Type B pancreatic cell (in vitro differentiated cells): ENCODE measurements around the gene NBEA. TPM values are rescaled to one million over a fixed set of nuclear protein-coding genes. Genes with fewer than 3 reads are reported as not detected.

Experiments
- DNase-seq: peaks from one replicate; pipeline ENCODE4 v3.0.0; 2021; ENCODE audit warnings: mixed read lengths; ENCODE audit not compliant: unreplicated experiment; ENCODE audit errors: extremely low spot score
- H3K27ac Mint-ChIP-seq: 2 replicates; pipeline ENCODE4 v1.8.0; 2021; ENCODE audit warnings: mild to moderate bottlenecking, mixed read lengths
- H3K27me3 Mint-ChIP-seq: 2 replicates; pipeline ENCODE4 v1.8.0; 2021; ENCODE audit warnings: mixed read lengths
- H3K36me3 Mint-ChIP-seq: 2 replicates; pipeline ENCODE4 v1.8.0; 2021; ENCODE audit warnings: mixed read lengths
- H3K4me1 Mint-ChIP-seq: one replicate; pipeline ENCODE4 v1.8.0; 2021; ENCODE audit warnings: mixed read lengths; ENCODE audit not compliant: unreplicated experiment
- H3K4me3 Mint-ChIP-seq: 2 replicates; pipeline ENCODE4 v1.8.0; 2021; ENCODE audit warnings: mild to moderate bottlenecking, mixed read lengths
- H3K9me3 Mint-ChIP-seq: 2 replicates; pipeline ENCODE4 v1.8.0; 2021; ENCODE audit warnings: mixed read lengths
- CTCF ChIP-seq: fragments of 200-600 bp; sonication (generic); conservative IDR thresholded peaks from 2 replicates; pipeline ENCODE4 v1.5.0; 2021; ENCODE audit warnings: antibody characterized with exemption, mild to moderate bottlenecking
- total RNA-seq: library from RNA; stranded (reverse); gene quantifications from 2 replicates; pipeline ENCODE4 v1.2.1, GENCODE V29; 2021; ENCODE audit warnings: low replicate concordance

Gene NBEA
- total RNA-seq, 1 donor from 2014 or later, result 20.8 TPM

GRCh38 chr13:35554972-35555623 lies 613.0 kb downstream of the NBEA start:
- Mint-ChIP-seq H3K9me3 (no peaks in the 10 kb centered on the region), H3K27me3 (no peaks in the 10 kb centered on the region), H3K36me3 (no peaks in the 10 kb centered on the region), H3K4me1 (peaks cover 4% of the 10 kb centered on the region), H3K27ac (no peak overlapping the region), H3K4me3 (no peak overlapping the region)
- DNase-seq, result no peak
- no peak for TF ChIP-seq CTCF

GRCh38 chr13:35557475-35557874 lies 615.4 kb downstream of the NBEA start:
- DNase-seq, result no peak
- Mint-ChIP-seq H3K27ac (no peak overlapping the region), H3K36me3 (no peaks in the 10 kb centered on the region), H3K27me3 (no peaks in the 10 kb centered on the region), H3K9me3 (no peaks in the 10 kb centered on the region), H3K4me3 (no peak overlapping the region), H3K4me1 (peaks cover 4% of the 10 kb centered on the region)
- TF ChIP-seq CTCF, result no peak

- H3K27me3 Mint-ChIP-seq, result no peaks in the 10 kb centered on the region
- TF ChIP-seq CTCF, result no peak
Measured at GRCh38 chr13:35561540-35561939, 619.5 kb downstream of the NBEA start.

DNA sequence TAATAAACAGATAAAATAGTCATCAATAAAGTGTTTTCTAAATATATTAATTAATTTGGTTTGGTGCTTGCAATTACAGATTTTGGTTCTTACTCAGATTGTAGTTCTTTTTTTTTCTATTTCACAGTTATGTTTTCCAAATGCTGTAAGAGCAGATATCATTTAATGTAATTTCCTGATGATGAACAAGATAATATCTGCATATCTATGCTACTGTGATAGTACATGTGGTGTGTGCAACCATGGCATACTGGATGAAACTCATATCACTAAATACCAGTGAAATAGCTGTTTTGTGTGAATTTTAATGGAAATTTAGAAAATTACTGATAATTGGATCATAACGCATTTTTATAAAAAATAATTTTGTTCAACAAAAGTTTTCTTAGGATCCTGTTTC lies 623.2 kb downstream of the NBEA start:
- DNase-seq, result no peak
- H3K27ac Mint-ChIP-seq, result no peak overlapping the region
- TF ChIP-seq CTCF, result no peak
- no peaks in the 10 kb centered on the region for H3K36me3 Mint-ChIP-seq
- no peaks in the 10 kb centered on the region for H3K27me3 Mint-ChIP-seq
- no peaks in the 10 kb centered on the region for H3K9me3 Mint-ChIP-seq
- H3K4me3 Mint-ChIP-seq, result no peak overlapping the region
- no peaks in the 10 kb centered on the region for H3K4me1 Mint-ChIP-seq

More at GRCh38 chr13:35561540-35561939, 619.5 kb downstream of the NBEA start:
- Mint-ChIP-seq H3K36me3 (no peaks in the 10 kb centered on the region), H3K4me1 (no peaks in the 10 kb centered on the region), H3K27ac (no peak overlapping the region), H3K4me3 (no peak overlapping the region), H3K9me3 (no peaks in the 10 kb centered on the region)
- no peak for DNase-seq

- H3K27ac Mint-ChIP-seq, result no peak overlapping the region
- no peaks in the 10 kb centered on the region for H3K9me3 Mint-ChIP-seq
Measured at GRCh38 chr13:35566340-35566739, 624.3 kb downstream of the NBEA start.

More at GRCh38 chr13:35566340-35566739, 624.3 kb downstream of the NBEA start:
- Mint-ChIP-seq H3K4me1 (no peaks in the 10 kb centered on the region), H3K27me3 (no peaks in the 10 kb centered on the region), H3K36me3 (no peaks in the 10 kb centered on the region), H3K4me3 (no peak overlapping the region)
- TF ChIP-seq CTCF, result no peak
- DNase-seq, result no peak
